HG03442 (cell line): ENCODE results near the gene SUPT5H.

Experiments
- ATAC-seq: cut with Tn5 transposase; IDR thresholded peaks from one replicate; pipeline ENCODE4 v1.9.1; 2021; ENCODE audit warnings: mild to moderate bottlenecking, moderate library complexity; ENCODE audit not compliant: unreplicated experiment

SUPT5H gene

DNA sequence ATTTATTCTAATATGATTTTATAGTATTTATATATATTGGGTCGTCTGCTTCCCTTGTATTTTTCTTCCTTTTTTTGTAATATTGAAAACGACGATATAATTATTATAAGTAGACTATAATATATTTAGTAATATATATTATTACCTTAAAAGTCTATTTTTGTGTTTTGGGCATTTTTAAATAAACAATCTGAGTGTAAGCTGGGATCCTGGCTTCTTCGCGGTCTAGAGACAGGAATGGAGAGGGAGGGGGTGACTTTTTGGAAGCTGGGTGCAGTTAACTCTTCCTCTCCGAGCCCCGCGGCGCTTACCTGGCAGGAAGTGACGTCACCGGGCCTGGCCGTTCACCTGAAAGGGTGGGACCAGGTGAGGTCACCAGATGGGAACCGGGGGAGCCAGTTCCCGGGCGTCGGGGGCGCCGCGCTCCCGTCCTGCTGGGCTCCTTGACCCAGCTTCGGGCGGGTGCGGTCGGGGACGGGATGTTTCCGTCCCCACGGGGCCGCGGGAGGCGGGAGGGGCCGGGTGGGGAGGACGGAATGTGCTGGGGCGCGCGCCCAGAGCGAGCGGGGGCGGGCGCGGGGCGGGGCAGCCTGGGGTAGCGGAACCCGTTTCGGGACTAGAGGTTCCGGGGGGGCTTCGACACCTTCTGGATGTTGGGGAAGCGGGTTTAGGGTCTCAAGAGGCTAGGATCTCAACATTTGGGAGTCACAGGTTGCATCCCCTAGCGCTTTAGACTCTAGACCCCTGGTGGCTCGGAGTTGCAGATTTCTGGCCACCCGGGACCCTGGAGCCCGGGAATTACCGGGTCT lies 36.0 kb upstream of the SUPT5H start:
- ATAC-seq, result no peak

DNA sequence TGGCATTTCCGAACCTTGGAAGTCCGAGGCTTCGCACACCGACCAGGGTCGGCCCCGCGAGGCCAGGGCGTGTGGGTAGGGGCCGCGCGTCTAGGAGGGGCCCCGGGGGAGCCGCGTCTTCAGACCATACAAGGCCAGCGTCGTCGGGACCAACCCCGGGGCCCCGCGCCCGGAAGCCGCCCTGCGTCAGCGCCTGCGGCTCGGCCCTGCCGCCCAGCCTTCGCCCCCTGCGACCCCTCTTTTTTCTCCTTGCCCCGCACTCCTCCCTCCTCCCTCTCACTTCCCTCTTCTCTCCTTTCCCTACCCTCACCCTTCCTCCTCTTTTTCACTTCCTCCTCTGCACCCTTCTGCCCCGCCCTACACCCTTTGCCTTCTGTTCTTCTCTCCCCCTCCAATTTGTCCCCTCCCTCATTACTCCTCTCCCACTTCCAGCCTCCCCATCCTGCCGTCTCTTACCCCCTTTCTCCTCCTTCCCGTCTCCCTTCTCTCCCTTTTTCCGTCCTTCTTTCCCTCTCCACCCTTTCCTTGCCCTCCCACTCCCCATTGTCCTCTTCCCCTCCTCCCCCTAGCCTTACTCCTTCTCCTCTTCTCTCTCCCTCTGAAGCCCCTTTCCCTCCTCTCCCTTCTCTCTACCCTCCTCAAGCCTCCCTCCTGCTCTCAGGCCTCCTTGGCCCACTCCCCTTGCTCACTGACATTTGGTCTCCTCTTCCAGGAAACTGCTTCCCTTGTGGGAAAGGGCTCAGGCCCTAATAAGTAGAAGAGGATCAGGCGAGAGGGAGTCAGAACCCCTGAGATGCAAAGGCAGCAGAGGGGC lies 35.2 kb upstream of the SUPT5H start:
- ATAC-seq, result no peak

DNA sequence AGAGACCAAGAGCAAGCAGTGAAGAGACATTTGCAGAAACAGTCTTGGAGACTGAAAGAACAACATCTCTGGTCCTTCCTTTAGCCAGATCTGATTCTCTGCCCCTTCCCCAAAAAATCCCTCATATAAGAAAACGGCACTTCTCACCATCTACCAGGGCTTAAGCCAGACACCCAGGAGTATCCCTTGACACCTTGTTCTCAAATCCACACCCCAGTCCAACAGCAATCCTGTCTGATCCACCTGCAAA lies 34.6 kb upstream of the SUPT5H start:
- ATAC-seq, result no peak

DNA sequence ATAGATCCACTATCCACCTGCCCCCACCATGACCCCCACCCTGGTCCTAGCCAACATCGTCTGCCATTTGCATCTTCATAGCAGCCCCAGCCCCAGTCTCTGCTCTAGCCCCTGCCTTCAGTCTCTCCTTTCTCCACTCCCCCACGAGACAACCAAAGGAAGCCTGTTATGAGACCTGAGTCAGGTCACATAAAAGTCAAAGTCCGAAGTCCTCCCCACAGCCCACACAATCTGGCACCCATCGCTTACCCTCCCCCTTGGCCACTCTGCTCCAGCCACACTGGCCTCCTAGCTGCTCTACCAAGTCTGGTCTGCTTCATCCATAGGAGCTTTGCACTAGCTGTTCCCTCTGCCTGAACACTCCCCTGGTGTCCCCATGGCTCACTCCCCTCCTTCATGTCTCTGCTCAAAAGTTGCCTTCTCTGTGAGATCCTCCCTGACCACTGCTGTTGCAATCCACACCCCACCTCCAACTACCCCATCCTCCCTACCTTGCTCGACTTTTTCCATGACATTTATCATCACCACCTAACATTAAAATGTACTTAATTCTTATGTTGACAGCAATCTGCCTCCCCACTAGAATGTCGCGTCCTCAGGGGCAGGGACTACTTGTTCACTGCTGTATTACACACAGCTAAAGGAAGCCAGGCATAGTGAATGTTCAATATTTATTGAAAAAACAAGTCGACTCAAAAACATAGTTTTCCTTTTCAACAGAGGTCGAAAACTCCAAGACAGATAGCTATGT lies 34.1 kb upstream of the SUPT5H start:
- no peak for ATAC-seq

DNA sequence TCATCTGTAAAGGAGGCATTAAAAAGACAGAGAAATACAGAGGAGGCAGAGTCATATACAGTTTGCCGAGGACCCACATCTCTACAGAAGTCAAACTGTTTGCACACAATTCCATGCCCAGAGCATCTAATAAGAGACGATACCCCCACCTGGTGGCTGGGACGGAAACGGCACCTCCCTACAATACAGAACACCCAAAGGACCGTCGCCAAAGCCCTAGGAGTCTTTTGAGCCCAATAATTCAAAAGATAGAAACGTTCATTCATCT lies 33.6 kb upstream of the SUPT5H start:
- ATAC-seq, result peak; percentile 16

DNA sequence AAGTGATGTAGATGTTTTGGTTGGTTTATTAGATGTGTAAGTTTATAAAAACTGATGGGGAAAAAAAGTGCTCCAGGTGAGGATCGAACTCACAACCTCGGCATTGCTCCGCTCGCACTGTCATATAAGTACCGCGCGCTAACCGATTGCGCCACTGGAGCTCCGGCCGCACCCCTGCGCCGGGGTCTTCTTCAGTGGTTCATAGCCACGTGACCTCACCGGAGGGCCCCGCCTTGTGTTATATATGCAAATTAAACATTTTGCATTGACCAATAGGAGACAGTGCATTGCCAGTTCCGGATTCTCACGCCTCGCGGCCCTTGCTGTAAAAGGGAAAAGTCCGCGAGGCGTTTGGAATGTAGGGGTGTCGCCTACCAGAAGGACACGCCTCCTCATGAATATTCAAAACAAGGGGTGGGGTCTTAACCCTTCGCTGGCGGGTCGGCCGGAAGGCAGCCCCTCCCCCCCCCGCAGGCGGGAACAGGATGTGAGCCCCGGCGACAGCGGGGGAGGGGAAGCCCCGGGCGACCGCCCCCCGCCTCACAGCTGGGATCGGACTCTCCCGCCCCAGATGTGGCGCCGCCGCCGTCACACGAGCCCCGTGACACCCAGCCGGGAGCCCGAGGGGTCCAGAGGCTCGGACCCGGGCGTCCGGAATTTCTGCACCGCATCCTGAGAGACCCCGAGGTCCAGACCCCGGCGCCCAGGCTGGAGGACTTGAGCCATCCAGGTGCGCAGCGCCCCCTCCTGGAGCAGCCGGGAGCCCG lies 33.1 kb upstream of the SUPT5H start, which contains the start of gene PLEKHG2:
Gene PLEKHG2 (plus strand): TSS at position 570 of the 767 bp plus-strand sequence. CDS start 1,418 bp downstream, outside the sequence.
- ATAC-seq, result peak; percentile 49

DNA sequence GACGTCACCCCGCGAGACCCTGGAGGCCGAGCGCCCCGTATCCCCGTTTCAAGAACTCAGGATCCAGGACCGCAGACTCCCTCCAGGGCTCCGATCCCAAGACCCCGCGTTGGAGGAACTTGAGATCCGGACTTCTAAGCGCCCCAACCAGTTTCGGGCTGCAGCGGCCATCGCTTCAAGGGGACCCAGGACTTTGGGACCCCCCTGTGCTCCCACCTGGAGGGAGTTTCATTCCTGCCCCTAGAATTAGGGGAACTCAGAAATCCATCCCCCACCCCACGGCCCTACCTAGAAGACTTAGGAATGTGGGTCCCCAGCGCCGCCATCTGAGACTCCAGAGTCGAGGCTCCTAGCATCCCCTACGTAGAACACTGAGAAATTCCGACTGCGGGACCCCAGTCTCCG lies 32.5 kb upstream of the SUPT5H start:
- no peak for ATAC-seq

DNA sequence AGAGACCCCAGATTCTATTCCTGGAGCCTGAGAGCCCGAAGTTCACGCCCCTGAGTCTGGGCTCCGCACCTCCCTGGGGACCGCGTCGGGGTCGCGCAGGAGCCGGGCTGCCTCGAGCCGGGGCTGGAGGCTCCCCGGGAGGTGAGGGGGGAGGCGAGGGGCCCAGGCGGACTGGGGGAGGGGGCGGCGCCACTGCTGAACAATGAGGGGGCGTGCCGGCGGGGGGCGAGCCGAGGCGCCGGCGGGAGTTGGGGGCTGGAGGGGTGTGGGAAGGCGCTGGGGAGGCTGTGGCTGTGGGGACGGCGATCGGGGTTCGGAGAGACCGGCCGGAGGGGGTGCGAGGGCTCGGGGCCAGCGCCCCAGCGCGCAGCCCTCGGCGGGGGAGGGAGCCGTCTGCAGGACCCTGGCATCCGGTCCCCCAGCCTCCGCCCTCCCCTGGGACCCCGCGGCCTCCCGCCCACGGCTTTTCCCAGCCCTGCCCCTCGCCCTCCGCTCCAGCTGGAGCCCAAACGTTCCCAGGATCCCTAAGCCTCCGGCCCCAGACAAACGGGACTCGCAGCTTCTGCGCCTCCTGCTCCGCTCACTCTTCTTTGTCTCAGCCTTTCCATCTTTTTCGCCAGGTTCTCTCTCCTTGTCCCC lies 32.0 kb upstream of the SUPT5H start:
- no peak for ATAC-seq

DNA sequence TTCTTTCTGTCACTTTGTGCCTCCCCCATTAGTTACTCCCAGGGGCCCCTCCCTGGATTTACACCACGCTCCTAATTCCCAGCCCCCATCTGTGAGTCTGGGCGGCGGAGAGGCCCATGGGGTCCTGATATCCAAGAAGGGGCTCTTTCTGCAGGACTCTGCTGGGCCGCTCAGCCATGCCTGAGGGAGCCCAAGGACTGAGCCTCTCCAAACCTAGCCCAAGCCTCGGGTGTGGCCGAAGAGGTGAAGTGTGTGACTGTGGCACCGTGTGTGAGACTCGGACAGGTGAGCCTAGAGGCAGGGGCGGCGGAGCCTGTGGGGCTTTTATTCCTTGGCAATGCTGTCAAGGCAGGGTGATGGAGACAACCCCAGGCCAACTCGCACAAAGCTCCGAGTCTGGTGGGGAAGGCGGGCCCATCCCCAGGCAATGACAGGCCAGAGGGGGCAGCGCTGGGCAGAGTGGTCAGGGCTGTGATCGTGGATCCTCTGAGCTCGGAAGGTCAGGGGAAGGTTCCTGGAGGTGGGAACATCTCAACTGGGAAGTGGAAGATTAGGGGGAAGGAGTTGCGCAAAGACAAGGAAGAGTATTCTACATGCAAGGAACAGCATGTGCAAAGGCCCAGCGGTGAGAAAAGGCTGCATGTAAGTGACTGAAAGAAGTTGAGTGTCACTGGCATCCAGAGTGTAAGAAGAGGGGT lies 31.3 kb upstream of the SUPT5H start:
- no peak for ATAC-seq

DNA sequence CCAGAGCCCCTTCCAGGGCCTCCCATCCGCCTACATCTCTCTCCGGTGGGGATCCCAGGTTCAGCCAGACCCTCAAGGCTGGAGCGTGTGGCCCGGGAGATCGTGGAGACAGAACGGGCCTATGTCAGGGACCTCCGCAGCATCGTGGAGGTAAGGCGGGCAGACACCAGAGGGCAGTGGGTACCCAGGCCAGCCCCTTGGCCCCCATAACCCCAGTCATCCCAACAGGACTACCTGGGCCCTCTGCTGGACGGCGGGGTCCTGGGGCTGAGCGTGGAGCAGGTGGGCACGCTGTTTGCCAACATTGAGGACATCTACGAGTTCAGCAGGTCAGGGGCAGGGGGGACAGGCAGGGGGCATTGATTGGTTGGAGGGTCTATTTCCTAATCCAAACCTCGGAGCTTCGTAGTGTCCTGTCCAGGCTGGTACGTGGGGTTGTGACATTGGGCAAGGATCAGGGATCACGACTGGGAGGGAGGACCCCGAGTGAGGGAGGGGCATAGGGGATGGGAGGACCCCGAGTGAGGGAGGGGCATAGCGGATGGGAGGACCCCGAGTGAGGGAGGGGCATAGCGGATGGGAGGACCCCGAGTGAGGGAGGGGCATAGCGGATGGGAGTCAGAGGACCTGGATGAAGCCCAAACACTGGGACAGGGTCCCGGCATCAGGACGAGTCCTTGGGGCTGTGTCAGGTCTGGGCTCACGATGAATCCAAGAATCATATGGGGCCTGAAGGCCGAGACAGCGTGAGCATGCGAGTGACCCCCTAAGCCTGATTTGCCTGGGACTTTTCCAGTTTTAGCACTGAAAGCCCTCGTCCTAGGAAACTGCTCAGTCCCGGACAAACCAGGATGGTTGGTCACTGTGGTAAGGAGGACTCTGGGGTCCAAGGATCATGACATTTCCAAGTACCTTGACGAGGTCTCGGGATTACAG lies 30.0 kb upstream of the SUPT5H start:
- no peak for ATAC-seq

DNA sequence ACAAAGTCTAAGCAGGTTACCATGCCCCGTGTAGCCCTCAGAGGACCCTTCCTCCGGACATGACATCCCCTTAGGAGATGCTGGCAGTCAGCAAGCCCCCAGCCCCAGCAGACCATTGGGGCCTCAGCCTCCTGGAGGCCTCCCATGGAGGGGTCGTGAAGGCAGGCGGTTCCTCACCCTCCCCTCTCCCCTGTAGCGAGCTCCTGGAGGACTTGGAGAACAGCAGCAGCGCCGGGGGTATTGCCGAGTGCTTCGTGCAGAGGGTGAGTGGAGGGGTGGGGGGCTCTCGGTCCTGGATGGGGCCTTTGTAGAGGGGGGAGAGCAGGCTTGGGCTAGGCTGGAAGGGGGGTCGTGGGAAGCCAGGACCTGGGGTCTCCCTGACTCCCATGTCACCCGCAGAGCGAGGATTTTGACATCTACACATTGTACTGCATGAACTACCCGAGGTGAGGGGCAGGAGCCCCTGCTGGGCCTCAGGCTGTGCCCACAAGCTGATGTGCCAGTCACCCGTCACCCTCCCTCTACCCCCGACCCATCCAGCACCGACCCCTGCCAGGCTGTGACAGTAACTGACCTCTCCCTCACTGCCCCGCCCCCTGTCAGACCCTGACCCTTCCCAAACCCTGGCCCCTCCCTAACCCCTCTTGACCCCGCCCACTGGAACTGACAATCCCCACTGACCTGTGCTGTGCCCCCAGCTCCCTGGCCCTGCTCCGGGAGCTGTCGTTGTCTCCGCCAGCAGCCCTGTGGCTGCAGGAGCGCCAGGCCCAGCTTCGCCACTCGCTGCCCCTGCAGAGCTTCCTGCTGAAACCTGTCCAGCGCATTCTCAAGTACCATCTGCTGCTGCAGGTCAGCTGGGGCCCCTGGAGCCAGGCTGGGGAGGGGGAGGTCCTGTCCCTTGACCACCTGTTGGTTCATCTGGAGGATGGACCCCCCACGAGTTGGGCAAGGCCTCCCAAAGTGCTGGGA lies 28.9 kb upstream of the SUPT5H start:
- no peak for ATAC-seq

DNA sequence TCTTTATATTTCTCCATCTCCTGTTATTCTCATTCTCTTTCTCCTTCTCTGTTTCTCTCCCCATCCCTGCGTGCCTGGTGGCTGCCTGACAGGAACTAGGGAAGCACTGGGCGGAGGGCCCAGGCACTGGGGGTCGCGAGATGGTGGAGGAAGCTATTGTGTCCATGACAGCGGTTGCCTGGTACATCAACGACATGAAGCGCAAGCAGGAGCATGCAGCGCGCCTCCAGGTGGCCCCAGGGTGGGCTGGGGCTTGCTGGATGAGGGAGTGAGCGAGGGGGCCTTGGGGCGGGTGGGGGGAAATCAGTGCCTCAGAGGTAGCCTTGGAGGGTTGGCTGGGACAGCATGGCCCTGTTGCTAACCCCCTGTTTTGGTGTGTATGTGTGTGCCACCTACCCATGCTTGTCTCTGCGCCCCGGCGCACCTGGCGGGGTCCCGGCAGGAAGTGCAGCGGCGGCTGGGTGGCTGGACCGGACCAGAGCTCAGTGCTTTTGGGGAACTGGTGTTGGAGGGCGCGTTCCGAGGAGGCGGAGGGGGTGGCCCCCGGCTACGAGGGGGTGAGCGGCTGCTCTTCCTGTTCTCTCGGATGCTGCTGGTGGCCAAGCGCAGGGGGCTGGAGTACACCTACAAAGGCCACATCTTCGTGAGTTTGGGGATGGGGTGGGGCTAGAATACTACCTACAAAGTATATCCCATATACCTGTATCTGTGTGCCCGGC lies 27.8 kb upstream of the SUPT5H start:
- ATAC-seq, result no peak

DNA sequence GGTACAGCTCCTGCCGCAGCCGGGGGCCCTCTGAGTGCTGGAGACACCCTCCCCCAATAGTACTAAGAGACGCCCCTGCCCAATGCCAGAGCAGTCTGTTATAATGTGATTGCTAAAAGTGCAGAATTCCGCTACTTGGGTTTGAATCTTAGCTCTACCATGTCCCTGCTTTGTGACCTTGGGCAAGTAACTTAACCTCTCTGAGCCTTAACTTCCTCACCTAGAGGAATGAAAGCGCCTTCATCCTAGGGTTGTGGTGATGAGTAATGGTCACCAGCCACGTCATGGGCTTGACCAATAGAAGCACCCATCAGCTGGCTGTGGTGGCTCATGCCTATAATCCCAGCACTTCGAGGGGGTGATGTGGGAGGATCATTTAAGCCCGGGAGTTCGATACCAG lies 26.4 kb upstream of the SUPT5H start:
- ATAC-seq, result no peak

DNA sequence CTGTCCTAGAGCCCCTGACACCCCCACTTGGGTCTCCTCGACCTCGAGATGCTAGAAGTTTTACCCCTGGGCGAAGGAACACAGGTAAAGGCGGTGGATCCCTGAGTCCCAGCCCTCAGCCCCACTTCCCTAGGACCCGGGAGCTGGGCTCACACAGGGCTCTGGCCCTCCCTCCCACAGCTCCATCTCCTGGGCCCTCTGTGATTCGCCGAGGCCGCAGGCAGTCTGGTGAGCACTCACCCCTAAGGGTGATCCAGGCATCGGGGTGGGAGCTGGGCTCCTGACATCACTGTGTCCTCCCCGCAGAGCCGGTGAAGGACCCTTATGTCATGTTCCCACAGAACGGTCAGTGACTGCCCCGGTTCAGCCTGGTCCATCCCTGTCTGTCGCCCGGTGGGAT lies 24.6 kb upstream of the SUPT5H start:
- no peak for ATAC-seq

DNA sequence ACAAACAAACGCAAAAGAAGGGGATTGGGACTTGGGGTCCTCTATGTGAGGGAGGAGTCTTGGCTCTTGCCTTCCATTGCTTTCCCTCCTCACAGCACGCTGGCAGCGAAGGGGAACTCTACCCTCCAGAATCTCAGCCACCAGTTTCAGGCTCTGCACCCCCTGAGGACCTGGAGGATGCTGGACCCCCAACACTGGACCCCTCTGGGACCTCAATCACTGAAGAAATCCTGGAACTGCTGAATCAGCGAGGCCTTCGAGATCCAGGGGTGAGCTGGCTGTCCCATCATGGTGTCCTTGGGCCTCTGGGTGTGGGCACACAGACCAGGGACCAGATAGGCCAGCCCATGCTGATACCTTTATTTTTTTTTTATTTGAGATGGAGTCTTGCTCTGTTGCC lies 23.4 kb upstream of the SUPT5H start:
- no peak for ATAC-seq

DNA sequence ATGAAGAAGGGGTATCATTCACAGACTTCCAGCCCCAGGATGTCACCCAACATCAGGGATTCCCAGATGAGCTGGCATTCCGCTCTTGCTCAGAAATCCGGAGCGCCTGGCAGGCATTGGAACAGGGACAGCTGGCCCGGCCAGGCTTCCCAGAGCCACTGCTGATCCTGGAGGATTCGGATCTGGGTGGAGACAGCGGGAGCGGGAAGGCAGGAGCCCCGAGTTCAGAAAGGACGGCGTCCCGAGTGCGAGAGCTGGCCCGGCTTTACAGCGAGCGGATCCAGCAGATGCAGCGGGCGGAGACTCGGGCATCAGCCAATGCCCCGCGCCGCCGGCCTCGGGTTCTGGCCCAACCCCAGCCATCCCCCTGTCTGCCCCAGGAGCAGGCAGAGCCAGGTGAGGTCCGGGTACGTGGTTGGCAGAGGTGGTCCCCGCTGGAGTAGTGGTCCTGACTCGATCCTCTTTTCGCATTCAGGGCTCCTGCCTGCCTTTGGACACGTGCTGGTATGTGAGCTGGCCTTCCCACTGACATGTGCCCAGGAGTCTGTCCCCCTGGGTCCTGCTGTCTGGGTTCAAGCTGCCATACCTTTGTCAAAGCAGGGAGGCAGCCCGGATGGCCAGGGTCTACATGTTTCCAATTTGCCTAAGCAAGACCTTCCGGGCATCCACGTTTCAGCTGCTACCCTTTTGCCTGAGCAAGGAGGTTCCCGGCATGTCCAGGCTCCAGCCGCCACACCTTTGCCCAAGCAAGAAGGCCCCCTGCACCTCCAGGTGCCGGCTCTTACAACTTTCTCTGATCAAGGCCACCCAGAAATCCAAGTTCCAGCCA lies 21.9 kb upstream of the SUPT5H start:
- no peak for ATAC-seq
